ENCODE measurements around the gene EXOSC7.

DNA sequence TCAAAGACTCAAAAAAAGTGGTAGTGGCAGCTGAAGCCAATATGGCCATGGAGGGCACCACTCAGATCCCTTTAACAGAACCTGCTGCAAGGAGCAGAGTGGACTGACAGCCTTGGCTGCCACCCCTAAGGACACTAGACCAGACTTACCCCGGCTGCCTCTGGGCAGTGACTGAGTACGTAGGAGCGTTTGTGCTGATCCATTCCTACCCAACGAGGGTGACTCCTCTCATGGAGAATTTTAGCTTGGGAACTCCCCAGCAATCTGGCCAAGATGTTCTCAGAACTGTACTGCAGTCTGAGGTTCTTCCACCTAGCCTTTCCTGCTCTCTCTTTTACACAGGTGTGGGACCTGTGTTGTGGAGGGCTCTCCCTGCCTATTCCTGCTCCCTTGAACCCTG lies 72.2 kb downstream of the EXOSC7 start:
- TF ChIP-seq EP300 (IDR thresholded peaks at IDR 0.05; ENCODE audit: low read depth) = no peak
- TF ChIP-seq, protein P1, sequence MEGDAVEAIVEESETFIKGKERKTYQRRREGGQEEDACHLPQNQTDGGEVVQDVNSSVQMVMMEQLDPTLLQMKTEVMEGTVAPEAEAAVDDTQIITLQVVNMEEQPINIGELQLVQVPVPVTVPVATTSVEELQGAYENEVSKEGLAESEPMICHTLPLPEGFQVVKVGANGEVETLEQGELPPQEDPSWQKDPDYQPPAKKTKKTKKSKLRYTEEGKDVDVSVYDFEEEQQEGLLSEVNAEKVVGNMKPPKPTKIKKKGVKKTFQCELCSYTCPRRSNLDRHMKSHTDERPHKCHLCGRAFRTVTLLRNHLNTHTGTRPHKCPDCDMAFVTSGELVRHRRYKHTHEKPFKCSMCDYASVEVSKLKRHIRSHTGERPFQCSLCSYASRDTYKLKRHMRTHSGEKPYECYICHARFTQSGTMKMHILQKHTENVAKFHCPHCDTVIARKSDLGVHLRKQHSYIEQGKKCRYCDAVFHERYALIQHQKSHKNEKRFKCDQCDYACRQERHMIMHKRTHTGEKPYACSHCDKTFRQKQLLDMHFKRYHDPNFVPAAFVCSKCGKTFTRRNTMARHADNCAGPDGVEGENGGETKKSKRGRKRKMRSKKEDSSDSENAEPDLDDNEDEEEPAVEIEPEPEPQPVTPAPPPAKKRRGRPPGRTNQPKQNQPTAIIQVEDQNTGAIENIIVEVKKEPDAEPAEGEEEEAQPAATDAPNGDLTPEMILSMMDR (IDR thresholded peaks at IDR 0.05) = no peak
- no peak for TF ChIP-seq POLR2AphosphoS5 (IDR thresholded peaks at IDR 0.05)

Measured in transverse colon (tissue), 4 donors.